IPS DF 6.9 (cell line): Measurements from ENCODE around the gene PFKFB4.

Experiments
- DNase-seq: peaks from one replicate; pipeline ENCODE4 v3.0.0-alpha.2; 2013; ENCODE audit warnings: low read depth, low spot score
- H3K27ac ChIP-seq: one replicate; pipeline ENCODE4 v1.5.1; 2013; ENCODE audit warnings: low read length, control low read depth
- H3K27me3 ChIP-seq: 2 replicates; pipeline ENCODE4 v1.6.1; 2013; ENCODE audit warnings: mild to moderate bottlenecking, low read length; ENCODE audit not compliant: control insufficient read depth, insufficient read depth
- H3K36me3 ChIP-seq: 2 replicates; pipeline ENCODE4 v1.6.1; 2013; ENCODE audit warnings: low read length; ENCODE audit not compliant: control insufficient read depth, insufficient read depth
- H3K4me1 ChIP-seq: 2 replicates; pipeline ENCODE4 v1.6.1; 2013; ENCODE audit warnings: low read length; ENCODE audit not compliant: control insufficient read depth, insufficient read depth
- H3K4me3 ChIP-seq: 2 replicates; pipeline ENCODE4 v1.5.1; 2013; ENCODE audit warnings: mild to moderate bottlenecking, low read length
- H3K9me3 ChIP-seq: 2 replicates; pipeline ENCODE4 v1.6.1; 2013; ENCODE audit warnings: low read length, inconsistent platforms; ENCODE audit not compliant: control insufficient read depth, insufficient read depth
- WGBS: extraction: QIAGEN DNeasy Blood & Tissue Kit; methylation state at CpG from one replicate; pipeline ENCODE4 v1.1.7; 2013; ENCODE audit warnings: mixed read lengths, missing lambda C conversion rate; ENCODE audit not compliant: insufficient read length, insufficient coverage; 5-methylcytosine and 5-hydroxymethylcytosine counted together

The PFKFB4 gene

DNA sequence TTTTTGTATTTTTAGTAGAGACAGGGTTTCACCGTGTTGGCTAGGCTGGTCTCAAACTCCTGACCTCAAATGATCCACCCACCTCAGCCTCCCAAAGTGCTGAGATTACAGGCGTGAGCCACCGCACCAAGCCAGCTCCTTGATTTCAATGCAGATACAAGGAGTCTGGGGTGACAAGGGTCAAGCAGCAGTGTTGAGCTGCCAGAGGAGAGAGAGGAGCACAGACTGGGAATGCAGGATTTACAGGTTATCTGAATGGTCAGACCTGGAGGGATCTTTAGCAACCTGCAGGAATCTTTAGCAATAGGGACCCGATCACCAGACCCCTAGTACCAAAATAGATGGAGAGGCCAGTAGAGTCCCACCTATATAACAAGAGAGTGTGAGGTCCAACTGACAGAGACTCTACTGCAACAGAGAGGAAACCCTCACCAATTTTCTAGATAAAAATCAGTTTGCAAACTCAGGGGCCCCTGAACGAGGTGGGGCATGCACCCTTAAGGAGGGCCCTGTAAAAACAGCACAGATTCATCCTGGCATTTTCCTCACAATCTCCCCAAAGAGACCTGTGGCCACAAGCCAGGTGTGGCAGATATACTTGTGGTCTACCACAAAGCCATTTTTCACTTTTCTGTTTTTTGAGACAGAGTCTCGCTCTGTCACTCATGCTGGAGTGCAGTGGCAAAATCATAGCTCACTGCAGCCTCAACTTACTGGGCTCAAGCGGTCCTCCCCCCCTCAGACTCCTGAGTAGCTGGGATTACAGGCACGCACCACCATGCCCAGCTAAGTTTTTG, 42.0 kb downstream of the PFKFB4 start:
- Histone ChIP-seq H3K27me3 (no peaks in the 10 kb centered on the region), H3K27ac (no peak overlapping the region), H3K36me3 (peaks cover 10% of the 10 kb centered on the region), H3K4me1 (no peaks in the 10 kb centered on the region), H3K9me3 (no peaks in the 10 kb centered on the region), H3K4me3 (no peak overlapping the region)
- no peak for DNase-seq
- WGBS: no CpG with 5 or more reads among the region's 8 CpGs

DNA sequence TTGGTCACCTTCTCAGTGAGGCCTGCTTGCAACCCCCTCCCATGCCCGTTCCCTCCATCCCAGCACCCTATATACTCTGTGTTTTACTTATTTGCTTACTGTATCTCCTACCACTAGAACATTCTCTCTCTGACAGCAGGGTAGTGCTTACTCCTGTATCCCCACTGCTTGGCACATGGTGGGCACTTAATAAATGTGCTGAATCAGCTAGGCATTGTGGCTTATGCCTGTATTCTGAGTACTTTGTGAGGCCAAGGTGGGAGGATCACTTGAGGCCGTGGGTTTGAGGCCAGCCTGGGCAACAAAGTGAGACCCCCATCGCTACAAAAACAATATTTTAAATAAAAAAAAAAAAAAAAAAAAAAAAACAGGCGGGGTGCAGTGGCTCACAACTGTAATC, 45.1 kb downstream of the PFKFB4 start:
- Histone ChIP-seq H3K36me3 (no peaks in the 10 kb centered on the region), H3K4me1 (peaks cover 4% of the 10 kb centered on the region; the same call in 1 of the 2 replicates), H3K9me3 (no peaks in the 10 kb centered on the region), H3K4me3 (no peak overlapping the region), H3K27ac (no peak overlapping the region), H3K27me3 (no peaks in the 10 kb centered on the region)
- no peak for DNase-seq
- WGBS: no CpG with 5 or more reads among the region's 4 CpGs

DNA sequence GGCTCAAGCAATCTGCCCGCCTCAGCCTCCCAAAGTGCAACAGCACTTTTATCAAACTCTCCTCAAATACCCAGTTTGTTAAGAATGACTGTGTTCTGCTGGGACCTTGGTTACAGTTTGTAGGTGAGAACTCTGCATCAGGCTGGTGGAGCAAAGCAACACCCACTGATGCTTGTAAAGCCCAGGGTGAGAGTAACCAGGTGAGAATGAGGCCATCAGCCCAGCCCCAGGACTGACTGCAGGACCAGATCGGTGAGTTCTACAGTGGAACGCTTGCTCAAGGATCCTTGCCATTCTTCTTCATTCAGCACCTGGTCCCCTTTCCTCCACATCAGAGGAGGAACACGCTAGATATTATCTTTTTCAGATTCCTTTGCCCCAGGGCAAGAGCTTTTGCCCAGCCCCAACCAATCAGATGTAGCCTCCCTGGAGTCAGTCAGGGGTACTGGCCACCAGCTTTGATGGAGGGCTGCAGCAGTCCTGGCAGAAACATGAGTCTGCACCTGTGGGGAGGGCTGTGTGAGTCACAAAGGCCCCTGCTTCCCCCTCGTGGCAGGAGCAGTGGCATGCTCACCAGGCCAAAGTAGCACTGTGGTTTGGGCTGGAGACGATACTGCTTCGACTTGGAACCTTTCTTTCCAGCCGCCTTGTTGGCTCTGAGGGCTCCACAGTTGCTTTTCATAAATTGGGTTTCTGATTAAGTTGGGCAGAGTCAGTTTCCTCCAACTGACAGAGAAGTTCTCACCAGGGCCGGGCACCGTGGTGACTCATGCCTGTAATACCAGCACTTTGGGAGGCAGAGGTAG, 49.1 kb downstream of the PFKFB4 start:
- H3K4me3 ChIP-seq: no peak overlapping the region
- H3K27ac ChIP-seq: no peak overlapping the region
- no peaks in the 10 kb centered on the region for H3K36me3 ChIP-seq
- H3K9me3 ChIP-seq: no peaks in the 10 kb centered on the region
- no CpG with 5 or more reads among the region's 10 CpGs for WGBS
- peaks cover 12% of the 10 kb centered on the region for H3K4me1 ChIP-seq
- H3K27me3 ChIP-seq: no peaks in the 10 kb centered on the region
- DNase-seq: peak; percentile 71

GRCh38 chr3:48505968-48506504, 50.6 kb downstream of the PFKFB4 start:
- Histone ChIP-seq H3K9me3 (no peaks in the 10 kb centered on the region), H3K36me3 (no peaks in the 10 kb centered on the region), H3K27me3 (no peaks in the 10 kb centered on the region), H3K27ac (no peak overlapping the region), H3K4me1 (peaks cover 12% of the 10 kb centered on the region), H3K4me3 (no peak overlapping the region)
- no CpG with 5 or more reads among the region's 6 CpGs for WGBS
- DNase-seq: no peak

DNA sequence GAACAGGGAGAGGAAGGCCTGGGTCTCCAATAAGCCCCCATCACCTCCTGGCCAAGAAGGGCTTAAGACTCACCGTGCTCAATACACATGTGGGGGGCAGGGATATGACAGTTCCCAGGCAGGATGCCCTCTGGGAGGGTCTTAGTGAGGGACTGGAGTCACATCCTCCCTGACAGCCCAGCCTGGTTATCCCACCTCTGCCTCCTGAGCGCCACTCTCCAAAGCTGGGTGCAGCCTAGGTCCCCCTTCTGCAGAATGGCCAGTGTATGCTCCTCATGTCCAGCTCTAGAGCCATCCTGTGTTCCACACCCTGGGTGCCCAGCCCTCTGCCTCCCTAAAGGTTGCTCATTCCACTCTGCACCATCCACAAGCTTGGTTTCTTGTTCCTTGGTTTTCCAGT, 51.5 kb downstream of the PFKFB4 start:
- H3K4me3 ChIP-seq: no peak overlapping the region
- WGBS: no CpG with 5 or more reads among the region's 2 CpGs
- no peaks in the 10 kb centered on the region for H3K9me3 ChIP-seq
- DNase-seq: no peak
- H3K27me3 ChIP-seq: no peaks in the 10 kb centered on the region
- peaks cover 12% of the 10 kb centered on the region for H3K4me1 ChIP-seq
- H3K27ac ChIP-seq: no peak overlapping the region
- H3K36me3 ChIP-seq: no peaks in the 10 kb centered on the region

DNA sequence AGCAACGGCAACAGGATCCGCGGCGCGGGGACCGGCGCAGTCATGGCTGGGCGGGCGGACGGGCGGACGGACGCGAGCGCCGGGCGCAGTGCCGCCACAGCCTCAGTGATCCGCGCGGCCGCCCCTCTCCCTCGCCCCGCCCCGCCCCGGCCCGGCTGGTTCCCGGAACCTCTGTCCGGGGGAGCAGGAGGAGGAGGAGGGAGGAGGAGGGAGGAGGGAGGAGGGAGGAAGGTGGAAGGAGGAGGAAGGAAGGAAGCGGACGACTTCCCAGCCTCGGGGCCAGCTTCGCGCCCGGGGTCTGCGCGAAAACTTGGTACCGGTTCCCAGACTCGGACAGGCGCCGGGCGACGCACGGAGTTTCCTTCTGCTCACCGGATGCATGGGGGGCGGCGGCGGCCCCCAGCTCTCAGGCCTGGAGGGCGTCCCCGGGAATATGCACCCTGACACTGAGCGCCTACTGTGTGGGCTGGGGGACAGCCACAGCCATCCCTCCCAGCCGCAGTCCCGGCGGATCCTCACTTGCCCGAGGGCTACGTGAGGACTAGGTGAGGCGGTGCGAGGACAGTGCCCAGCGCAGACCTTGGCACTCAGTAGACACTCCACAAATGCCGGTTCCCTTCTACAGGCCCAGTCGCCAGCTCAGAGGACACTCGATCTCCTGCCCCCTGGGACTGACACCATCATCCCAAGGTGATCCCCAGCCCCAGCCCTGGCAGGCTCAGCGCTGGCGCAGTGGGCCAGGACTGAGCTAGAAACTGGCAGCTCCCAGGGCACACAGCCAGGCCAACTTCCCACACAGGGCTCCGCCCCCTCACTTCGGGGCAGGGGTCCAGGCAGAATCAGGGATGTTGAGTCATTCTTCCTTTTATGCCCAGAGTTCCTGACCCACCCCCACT, 52.3 kb downstream of the PFKFB4 start, which contains the start of gene SHISA5:
Gene SHISA5 (minus strand): TSS at position 124 of the 896 bp plus-strand sequence. CDS start 80 bp downstream, at position 44.
- Histone ChIP-seq H3K27ac (no peak within 1 kb of the TSS), H3K27me3 (no peaks in the 10 kb centered on the region), H3K4me1 (peaks cover 12% of the 10 kb centered on the region), H3K4me3 (peak within 1 kb of the TSS; percentile 76; the same call in 1 of the 2 replicates), H3K36me3 (no peaks in the 10 kb centered on the region), H3K9me3 (no peaks in the 10 kb centered on the region)
- no CpG with 5 or more reads among the region's 66 CpGs for WGBS
- no peak for DNase-seq

GRCh38 chr3:48503401-48504050, 53.1 kb downstream of the PFKFB4 start:
- Histone ChIP-seq H3K27me3 (no peaks in the 10 kb centered on the region), H3K4me1 (peaks cover 12% of the 10 kb centered on the region), H3K4me3 (peak overlapping the region; percentile 76; the same call in 1 of the 2 replicates), H3K9me3 (no peaks in the 10 kb centered on the region), H3K36me3 (no peaks in the 10 kb centered on the region), H3K27ac (no peak overlapping the region)
- no CpG with 5 or more reads among the region's 26 CpGs for WGBS
- no peak for DNase-seq

- no peak overlapping the region for H3K27ac ChIP-seq
- H3K27me3 ChIP-seq: no peaks in the 10 kb centered on the region
- no peak overlapping the region for H3K4me3 ChIP-seq
- WGBS: no CpG with 5 or more reads among the region's 6 CpGs
- no peaks in the 10 kb centered on the region for H3K36me3 ChIP-seq
- no peaks in the 10 kb centered on the region for H3K9me3 ChIP-seq
- H3K4me1 ChIP-seq: peaks cover 12% of the 10 kb centered on the region
- DNase-seq: no peak
Measured at GRCh38 chr3:48502728-48503168, 53.9 kb downstream of the PFKFB4 start.

DNA sequence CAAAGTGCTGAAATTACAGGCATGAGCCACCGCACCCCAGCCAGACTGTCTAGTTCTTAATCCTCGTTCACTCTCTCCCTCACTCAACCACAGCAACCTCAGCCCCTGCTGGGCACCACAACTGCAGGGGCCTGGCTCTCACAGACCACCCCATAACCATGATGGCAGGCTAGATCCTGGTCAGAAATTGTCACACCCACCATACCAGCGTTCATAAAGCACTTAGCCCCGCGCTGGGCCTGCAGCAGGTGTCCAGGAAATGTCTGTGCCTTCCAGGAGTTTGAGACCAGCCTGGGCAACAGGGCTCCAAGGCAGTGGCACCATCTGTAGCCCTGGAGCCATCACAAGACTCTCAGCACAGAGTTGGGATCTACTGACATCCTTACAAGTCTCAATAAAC, 54.5 kb downstream of the PFKFB4 start:
- no peaks in the 10 kb centered on the region for H3K27me3 ChIP-seq
- no peak for DNase-seq
- no peak overlapping the region for H3K4me3 ChIP-seq
- H3K4me1 ChIP-seq: peaks cover 9% of the 10 kb centered on the region
- no peak overlapping the region for H3K27ac ChIP-seq
- no peaks in the 10 kb centered on the region for H3K9me3 ChIP-seq
- no CpG with 5 or more reads among the region's 5 CpGs for WGBS
- no peaks in the 10 kb centered on the region for H3K36me3 ChIP-seq
